Keratinocyte (primary cell): ENCODE data around the gene DENND4C.

Experiments used
- CTCF ChIP-seq, 3 experiments: IDR thresholded peaks in 1 of 3; conservative IDR thresholded peaks in 1 of 3; optimal IDR thresholded peaks in 1 of 3; 2 replicates in 2 of 3; 3 replicates in 1 of 3; pipeline versions ENCODE3 to v1.5.1; 2011; ENCODE audit warnings: low read length in 3 of 3, mild to moderate bottlenecking in 3 of 3, moderate library complexity in 2 of 3, control low read depth in 1 of 3, inconsistent platforms in 1 of 3; ENCODE audit not compliant: insufficient read depth in 2 of 3; ENCODE audit errors: extremely low read depth in 1 of 3
- EZH2 ChIP-seq: IDR thresholded peaks from one replicate; pipeline ENCODE4 v1.6.1; 2012; ENCODE audit warnings: inconsistent platforms, mild to moderate bottlenecking, low read length, moderate library complexity

DNA sequence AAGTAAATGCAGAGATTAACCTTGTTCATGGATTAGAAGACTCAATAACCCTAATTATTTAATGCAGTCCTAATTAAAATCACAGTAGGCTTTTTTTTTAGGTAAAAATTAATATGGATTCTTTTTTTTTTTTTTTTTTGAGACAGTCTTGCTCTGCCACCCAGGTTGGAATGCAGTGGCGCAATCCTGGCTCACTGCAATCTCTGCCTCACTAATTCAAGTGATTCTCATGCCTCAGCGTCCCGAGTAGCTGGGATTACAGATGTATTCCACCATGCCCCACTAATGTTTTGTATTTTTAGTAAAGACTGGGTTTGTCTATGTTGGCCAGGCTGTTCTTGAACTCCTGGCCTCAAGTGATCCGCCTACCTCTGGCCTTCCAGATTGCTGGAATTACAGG, 40.6 kb downstream of the DENND4C start:
- TF ChIP-seq CTCF (optimal IDR thresholded peaks at IDR 0.05 in 1 of 3, IDR thresholded peaks at IDR 0.05 in 1 of 3, conservative IDR thresholded peaks at IDR 0.05 in 1 of 3; ENCODE audit: extremely low read depth in 1 of 3, insufficient read depth in 2 of 3, low read length in 3 of 3) (no peak), EZH2 (no peak)
